ENCODE data around the gene TRPT1.
A peak's percentile ranks its signal among the peaks of the same experiment; 100 is the strongest.

Gene TRPT1

GRCh38 chr11:64210301-64211020 lies 15.5 kb downstream of the TRPT1 start:
- no peak for FAIRE-seq
- no peak for DNase-seq (ENCODE audit: insufficient read length, low spot score)

- DNase-seq (ENCODE audit: insufficient read length, low spot score): no peak
- no peak for FAIRE-seq
Observed at GRCh38 chr11:64209563-64209843, 16.5 kb downstream of the TRPT1 start.

GRCh38 chr11:64208796-64209562 lies 17.0 kb downstream of the TRPT1 start:
- DNase-seq (ENCODE audit: insufficient read length, low spot score): no peak
- no peak for FAIRE-seq

- FAIRE-seq (no peak), DNase-seq (ENCODE audit: insufficient read length, low spot score) (no peak)
Observed at GRCh38 chr11:64208086-64208795, 17.7 kb downstream of the TRPT1 start.

- FAIRE-seq (no peak), DNase-seq (ENCODE audit: insufficient read length, low spot score) (no peak)
Observed at GRCh38 chr11:64207256-64208085, 18.5 kb downstream of the TRPT1 start.

GRCh38 chr11:64206457-64207255 lies 19.3 kb downstream of the TRPT1 start, which contains the start of gene FERMT3:
Gene FERMT3, plus strand, starts transcription at chr11:64206721. Its CDS starts 644 bp downstream, at chr11:64207365.
- FAIRE-seq (no peak), DNase-seq (ENCODE audit: insufficient read length, low spot score) (no peak)

GRCh38 chr11:64204464-64204989 lies 21.5 kb downstream of the TRPT1 start:
- no peak for FAIRE-seq
- DNase-seq (ENCODE audit: insufficient read length, low spot score): peak; percentile 91

GRCh38 chr11:64204080-64204440 lies 21.9 kb downstream of the TRPT1 start:
- DNase-seq (ENCODE audit: insufficient read length, low spot score) (no peak), FAIRE-seq (no peak)

- no peak for FAIRE-seq
- no peak for DNase-seq (ENCODE audit: insufficient read length, low spot score)
Observed at GRCh38 chr11:64203421-64204079, 22.4 kb downstream of the TRPT1 start.

GRCh38 chr11:64202992-64203391 lies 23.0 kb downstream of the TRPT1 start:
- FAIRE-seq (no peak), DNase-seq (ENCODE audit: insufficient read length, low spot score) (no peak)

GRCh38 chr11:64201543-64201942 lies 24.4 kb downstream of the TRPT1 start:
- DNase-seq (ENCODE audit: insufficient read length, low spot score) (no peak), FAIRE-seq (no peak)

GRCh38 chr11:64198511-64198910 lies 27.5 kb downstream of the TRPT1 start:
- no peak for FAIRE-seq
- no peak for DNase-seq (ENCODE audit: insufficient read length, low spot score)

GRCh38 chr11:64196626-64197025 lies 29.4 kb downstream of the TRPT1 start:
- no peak for DNase-seq (ENCODE audit: insufficient read length, low spot score)
- FAIRE-seq: no peak

GRCh38 chr11:64192434-64192833 lies 33.6 kb downstream of the TRPT1 start:
- no peak for FAIRE-seq

GRCh38 chr11:64186492-64187165 lies 39.4 kb downstream of the TRPT1 start:
- DNase-seq (ENCODE audit: insufficient read length, low spot score) (no peak), FAIRE-seq (no peak)

More at GRCh38 chr11:64192434-64192833, 33.6 kb downstream of the TRPT1 start:
- DNase-seq (ENCODE audit: insufficient read length, low spot score): no peak

GRCh38 chr11:64185693-64186491 lies 40.1 kb downstream of the TRPT1 start, which contains the start of gene STIP1:
Gene STIP1, plus strand, starts transcription at chr11:64186171. Its CDS starts 91 bp downstream, at chr11:64186262.
- DNase-seq (ENCODE audit: insufficient read length, low spot score) (peak; percentile 99), FAIRE-seq (no peak)

- FAIRE-seq (no peak), DNase-seq (ENCODE audit: insufficient read length, low spot score) (peak; percentile 45)
Observed at GRCh38 chr11:64185175-64185692, 40.8 kb downstream of the TRPT1 start.
